Gastroesophageal sphincter (tissue), 4 donors: ENCODE results near the gene MAPK14. TPM values are rescaled to one million over a fixed set of nuclear protein-coding genes. Genes with fewer than 3 reads are reported as not detected.

Experiments used
- ATAC-seq: fragments of 150-250 bp; one replicate; pipeline ENCODE4 v1.9.1; 2016; ENCODE audit warnings: mild to moderate bottlenecking, moderate library complexity
- H3K27ac ChIP-seq, 4 donors: fragments of 200-600 bp; sonication (generic) in 3 of 4; 1 replicate in 3 of 4; 2 replicates in 1 of 4; pipeline ENCODE4 v1.5.1; 2016 to 2019
- H3K27me3 ChIP-seq: fragments of 200-600 bp; sonication (generic); one replicate; pipeline ENCODE4 v1.5.1; 2019
- H3K36me3 ChIP-seq, 2 donors: fragments of 200-600 bp; sonication (generic); one replicate each; pipeline ENCODE4 v1.5.1; 2019; ENCODE audit warnings: control low read depth in 1 of 2
- H3K4me1 ChIP-seq, 3 donors: fragments of 200-600 bp; sonication (generic); 1 replicate in 2 of 3; 2 replicates in 1 of 3; pipeline ENCODE4 v1.5.1; 2016 to 2019; ENCODE audit warnings: control low read depth in 2 of 3
- H3K4me3 ChIP-seq, 2 donors: fragments of 200-600 bp; sonication (generic); one replicate each; pipeline ENCODE4 v1.5.1; 2019; ENCODE audit warnings: mild to moderate bottlenecking in 1 of 2, moderate library complexity in 1 of 2
- H3K9me3 ChIP-seq, 3 donors: fragments of 200-600 bp; sonication (generic); one replicate each; pipeline ENCODE4 v1.5.1; 2017 to 2019; ENCODE audit warnings: control low read depth in 2 of 3
- EP300 ChIP-seq: sonication (generic); formaldehyde crosslinking; IDR thresholded peaks from one replicate; pipeline ENCODE4 v1.6.1; 2017; ENCODE audit warnings: antibody characterized with exemption, mild to moderate bottlenecking
- POLR2A ChIP-seq, 2 donors: fragments of 450-650 bp; IDR thresholded peaks; one replicate each; pipeline ENCODE4 v1.6.1; 2017; ENCODE audit warnings: antibody characterized with exemption in 2 of 2, mild to moderate bottlenecking in 2 of 2, moderate library complexity in 1 of 2
- POLR2AphosphoS5 ChIP-seq: sonication (generic); formaldehyde crosslinking; IDR thresholded peaks from one replicate; pipeline ENCODE4 v1.6.1; 2017; ENCODE audit warnings: antibody characterized with exemption
- WGBS, 2 donors: methylation state at CpG; one replicate each; pipeline ENCODE4 v1.1.5; 2018; ENCODE audit warnings: low coverage in 1 of 2; 5-methylcytosine and 5-hydroxymethylcytosine counted together
- total RNA-seq, 4 donors: library from RNA; depleted of rRNA; stranded (reverse); fragments of >200 nt; gene quantifications; one replicate each; pipeline ENCODE4 v1.1.0, GENCODE V29; 2016
- TF ChIP-seq, protein P1 (sequence below), 4 experiments: fragments of 200-600 bp in 2 of 4; fragments of 450-650 bp in 2 of 4; sonication (generic) in 1 of 4; IDR thresholded peaks; one replicate each; pipeline ENCODE4 v1.5.1; 2017 to 2019; ENCODE audit warnings: antibody characterized with exemption in 4 of 4, mild to moderate bottlenecking in 2 of 4, moderate library complexity in 2 of 4

MAPK14 gene
- total RNA-seq, 4 donors from 2014 or later: 58.7 to 77.5 (median 69.9) TPM

DNA sequence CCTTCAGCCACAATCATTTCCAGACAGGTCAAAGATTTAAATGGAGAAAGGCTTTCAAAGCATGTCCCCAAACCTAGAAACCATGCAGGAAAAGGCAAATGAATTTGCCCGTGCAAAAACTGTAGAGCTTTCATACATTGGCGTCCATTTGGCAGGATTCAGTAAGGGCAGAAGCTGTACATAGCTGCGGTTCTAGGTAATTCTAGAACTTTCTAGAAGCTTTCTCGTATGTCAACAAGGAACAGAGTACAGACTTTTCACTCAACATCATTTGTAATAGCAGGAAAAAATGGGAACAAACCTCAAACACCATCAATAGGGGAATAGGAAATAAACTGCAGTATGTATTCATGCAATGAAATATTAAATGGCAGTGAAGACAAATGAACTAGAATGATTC, 91.6 kb downstream of the MAPK14 start:
- TF ChIP-seq POLR2A (IDR thresholded peaks at IDR 0.05) (no peak), EP300 (no peak), POLR2AphosphoS5 (no peak)
- TF ChIP-seq, protein P1, sequence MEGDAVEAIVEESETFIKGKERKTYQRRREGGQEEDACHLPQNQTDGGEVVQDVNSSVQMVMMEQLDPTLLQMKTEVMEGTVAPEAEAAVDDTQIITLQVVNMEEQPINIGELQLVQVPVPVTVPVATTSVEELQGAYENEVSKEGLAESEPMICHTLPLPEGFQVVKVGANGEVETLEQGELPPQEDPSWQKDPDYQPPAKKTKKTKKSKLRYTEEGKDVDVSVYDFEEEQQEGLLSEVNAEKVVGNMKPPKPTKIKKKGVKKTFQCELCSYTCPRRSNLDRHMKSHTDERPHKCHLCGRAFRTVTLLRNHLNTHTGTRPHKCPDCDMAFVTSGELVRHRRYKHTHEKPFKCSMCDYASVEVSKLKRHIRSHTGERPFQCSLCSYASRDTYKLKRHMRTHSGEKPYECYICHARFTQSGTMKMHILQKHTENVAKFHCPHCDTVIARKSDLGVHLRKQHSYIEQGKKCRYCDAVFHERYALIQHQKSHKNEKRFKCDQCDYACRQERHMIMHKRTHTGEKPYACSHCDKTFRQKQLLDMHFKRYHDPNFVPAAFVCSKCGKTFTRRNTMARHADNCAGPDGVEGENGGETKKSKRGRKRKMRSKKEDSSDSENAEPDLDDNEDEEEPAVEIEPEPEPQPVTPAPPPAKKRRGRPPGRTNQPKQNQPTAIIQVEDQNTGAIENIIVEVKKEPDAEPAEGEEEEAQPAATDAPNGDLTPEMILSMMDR (IDR thresholded peaks at IDR 0.05): no peak
- Histone ChIP-seq H3K4me1 (peaks cover 0 to 17% (median 5%) of the 10 kb centered on the region in 3 donors), H3K36me3 (peaks cover 0 to 18% of the 10 kb centered on the region in 2 donors), H3K27me3 (no peaks in the 10 kb centered on the region), H3K27ac (no peak overlapping the region), H3K9me3 (no peaks in the 10 kb centered on the region), H3K4me3 (no peak overlapping the region)
- ATAC-seq: no peak
- 74 to 100% methylated on average over 3 to 4 of the region's 4 CpGs for WGBS, 2 donors

DNA sequence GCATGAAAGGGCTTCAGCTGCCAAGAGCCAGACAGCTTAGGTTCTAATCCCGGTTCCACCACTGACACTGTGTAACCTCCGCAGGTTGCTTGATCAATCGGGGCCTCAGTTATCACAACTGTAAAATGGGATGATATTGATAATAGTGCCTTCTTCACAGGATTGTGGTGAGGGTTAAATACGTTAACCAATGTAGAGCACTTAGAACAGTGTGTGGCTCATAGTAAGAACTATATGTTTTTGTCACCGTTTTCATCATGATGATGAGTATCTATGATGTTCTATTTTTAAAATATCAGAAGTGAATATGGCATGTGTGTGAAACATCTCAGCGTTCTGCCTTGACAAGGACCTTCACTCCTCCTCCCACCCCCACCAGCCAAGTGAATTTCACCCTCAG, 92.4 kb downstream of the MAPK14 start:
- H3K27me3 ChIP-seq: no peaks in the 10 kb centered on the region
- peaks cover 0 to 20% (median 5%) of the 10 kb centered on the region in 3 donors for H3K4me1 ChIP-seq
- no peak for TF ChIP-seq POLR2AphosphoS5
- no peak for TF ChIP-seq POLR2A (IDR thresholded peaks at IDR 0.05)
- TF ChIP-seq EP300: no peak
- TF ChIP-seq, protein P1 (IDR thresholded peaks at IDR 0.05): no peak
- 52 to 81% methylated on average over 2 to 6 of the region's 6 CpGs for WGBS, 2 donors
- ATAC-seq: no peak
- no peaks in the 10 kb centered on the region for H3K9me3 ChIP-seq
- H3K27ac ChIP-seq: no peak overlapping the region
- H3K4me3 ChIP-seq: no peak overlapping the region
- H3K36me3 ChIP-seq: peaks cover 0 to 18% of the 10 kb centered on the region in 2 donors

DNA sequence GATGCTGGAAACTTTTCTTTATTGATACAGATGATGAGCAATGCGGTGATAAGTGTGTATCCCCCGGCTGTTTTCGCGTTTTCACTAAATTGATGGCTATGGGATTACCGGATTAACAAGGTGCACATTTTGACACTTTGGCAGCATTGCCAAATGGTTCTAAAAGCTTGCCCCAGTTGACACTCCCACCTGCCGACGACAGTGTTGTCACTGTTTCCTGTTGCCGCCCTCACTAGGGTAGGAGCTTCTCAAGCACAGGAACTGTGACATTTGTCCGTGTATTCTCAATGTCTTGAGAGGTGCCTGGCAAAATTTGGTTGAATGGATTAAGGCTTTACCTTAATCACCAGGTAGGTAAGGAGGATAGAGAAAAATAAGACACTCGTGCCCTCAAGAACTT, 92.9 kb downstream of the MAPK14 start:
- Histone ChIP-seq H3K36me3 (peaks cover 0 to 18% of the 10 kb centered on the region in 2 donors), H3K27me3 (no peaks in the 10 kb centered on the region), H3K9me3 (no peaks in the 10 kb centered on the region), H3K27ac (no peak overlapping the region), H3K4me3 (no peak overlapping the region), H3K4me1 (peaks cover 0 to 20% (median 5%) of the 10 kb centered on the region in 3 donors)
- WGBS, 2 donors: 32 to 45% methylated on average over 3 to 9 of the region's 10 CpGs
- no peak for ATAC-seq
- TF ChIP-seq POLR2A (IDR thresholded peaks at IDR 0.05) (no peak), POLR2AphosphoS5 (no peak), EP300 (no peak)
- TF ChIP-seq, protein P1 (IDR thresholded peaks at IDR 0.05): no peak

DNA sequence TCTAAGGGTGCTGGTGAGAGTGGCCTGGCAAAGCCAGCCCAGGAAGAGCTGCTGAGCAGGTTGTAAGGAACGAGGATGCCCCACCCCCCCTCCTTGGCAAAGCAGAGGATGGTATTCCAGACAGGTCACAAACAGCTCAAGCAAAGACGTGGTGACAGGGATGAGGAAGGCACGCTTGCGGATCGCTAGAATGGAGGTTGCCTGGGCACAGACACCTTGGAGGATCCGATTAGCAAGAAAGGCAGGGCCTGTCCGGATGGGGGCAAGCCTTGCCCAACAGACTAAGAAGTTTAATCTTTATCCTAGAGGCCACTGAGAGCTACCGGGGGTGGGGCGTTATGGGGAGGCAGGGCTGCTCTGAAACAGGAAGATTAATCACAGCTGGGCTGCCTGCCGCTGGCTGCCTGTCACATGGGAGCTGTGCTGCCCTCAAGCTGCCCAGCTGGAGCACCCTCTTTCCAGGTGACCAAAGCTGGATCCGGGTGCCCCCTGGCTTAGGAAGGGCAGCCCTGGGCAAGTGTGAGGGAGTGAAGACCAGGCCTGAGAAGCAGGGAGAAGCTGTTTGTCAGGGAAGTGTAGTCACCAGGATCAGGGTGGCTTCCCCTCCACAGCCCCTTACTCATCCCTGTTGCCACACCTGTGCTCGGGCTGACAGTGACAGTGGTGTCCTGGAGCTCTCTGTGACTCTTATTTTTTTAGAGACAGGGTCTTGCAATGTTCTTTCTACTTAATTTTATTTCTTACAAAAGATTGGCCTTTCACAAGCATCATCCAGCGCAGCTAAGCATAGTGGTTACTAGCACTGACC, 93.6 kb downstream of the MAPK14 start:
- peak; percentile 35 for ATAC-seq
- H3K4me1 ChIP-seq: peaks cover 0 to 20% (median 5%) of the 10 kb centered on the region in 3 donors
- no peaks in the 10 kb centered on the region for H3K9me3 ChIP-seq
- TF ChIP-seq POLR2AphosphoS5 (peak; percentile 2), POLR2A (IDR thresholded peaks at IDR 0.05) (no peak)
- H3K27ac ChIP-seq: peak overlapping the region in 1 of 4 donors; percentile 8
- peaks cover 0 to 18% of the 10 kb centered on the region in 2 donors for H3K36me3 ChIP-seq
- 31 to 36% methylated on average over 6 to 10 of the region's 13 CpGs for WGBS, 2 donors
- H3K4me3 ChIP-seq: no peak overlapping the region
- no peaks in the 10 kb centered on the region for H3K27me3 ChIP-seq

DNA sequence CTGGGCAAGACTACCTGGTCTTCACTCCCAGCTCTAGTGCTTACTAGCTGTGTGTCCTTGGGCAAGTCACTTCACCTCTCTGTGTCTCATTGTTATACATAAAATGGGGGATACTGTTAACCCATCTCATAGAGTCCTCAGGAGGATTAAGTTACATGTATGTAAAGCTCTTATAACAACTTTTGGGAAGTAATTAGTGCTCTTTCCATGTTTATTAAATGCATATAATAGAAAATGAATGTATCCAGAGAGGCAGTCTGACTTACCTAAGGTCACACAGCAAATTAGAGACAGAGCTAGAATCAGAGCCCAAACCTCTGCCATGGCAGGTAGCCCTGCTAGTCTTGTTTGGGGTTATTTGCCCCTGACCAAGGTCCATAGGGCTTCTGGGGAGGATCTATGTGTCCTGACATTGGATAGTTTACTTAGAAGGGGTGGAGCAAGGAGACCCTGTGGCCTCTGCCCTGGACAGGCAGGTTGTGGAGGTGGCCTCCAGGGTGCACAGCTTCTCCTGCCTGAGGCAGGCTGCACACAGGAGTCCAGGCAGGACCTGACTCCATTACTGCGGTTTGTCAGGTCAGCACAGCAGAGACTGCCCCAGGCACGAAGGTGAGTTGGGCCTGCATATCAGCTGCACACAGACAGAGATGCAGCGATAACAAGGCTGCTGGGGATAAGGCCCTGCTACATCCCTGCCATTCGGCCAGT, 94.3 kb downstream of the MAPK14 start:
- Histone ChIP-seq H3K4me1 (peaks cover 0 to 20% (median 5%) of the 10 kb centered on the region in 3 donors), H3K36me3 (peaks cover 0 to 13% of the 10 kb centered on the region in 2 donors), H3K27ac (no peak overlapping the region), H3K27me3 (no peaks in the 10 kb centered on the region), H3K9me3 (no peaks in the 10 kb centered on the region), H3K4me3 (no peak overlapping the region)
- no peak for ATAC-seq
- no peak for TF ChIP-seq POLR2AphosphoS5
- no peak for TF ChIP-seq EP300
- TF ChIP-seq, protein P1 (IDR thresholded peaks at IDR 0.05): no peak
- TF ChIP-seq POLR2A (IDR thresholded peaks at IDR 0.05): no peak
- no CpG with 5 or more reads among the region's 4 CpGs for WGBS, 2 donors
